K562 (cell line): ENCODE results near the gene CEP89. TPM values are rescaled to one million over a fixed set of nuclear protein-coding genes. Genes with fewer than 3 reads are reported as not detected.

Source experiments
- ATAC-seq: fragments of 200-7000 bp; cut with Tn5 transposase; 3 replicates; pipeline ENCODE4 v1.9.1; 2020; ENCODE audit warnings: moderate library complexity
- BruUV-seq: library from RNA; stranded (reverse); fragments of 400-500 nt; replicated peaks from 2 replicates; lab custom pipeline; 2021; lab: Mats Ljungman, UMichigan
- CTCF ChIA-PET: fragments of 300-600 bp; formaldehyde crosslinking; extraction: SDS; loops from one replicate; lab custom pipeline; 2021; ENCODE audit warnings: low intra/inter-chr PET ratio; lab: Yijun Ruan, JAX
- POLR2A ChIA-PET: fragments of 300-600, 350-650 bp; sonication (Branson Sonifier 250); formaldehyde crosslinking; extraction: SDS; loops from one replicate; lab custom pipeline; 2021; ENCODE audit warnings: antibody characterized with exemption, inconsistent platforms; lab: Yijun Ruan, JAX
- DNase-seq, 4 experiments: peaks; one replicate each; pipeline versions ENCODE4 v3.0.0 to v3.0.0-alpha.2; 2011 to 2018; ENCODE audit warnings: low spot score in 3 of 4, mixed read lengths in 3 of 4; ENCODE audit errors: extremely low read depth in 1 of 4
- FAIRE-seq: peaks from 2 replicates; lab custom pipeline; 2011; peaks lifted over from hg19 to GRCh38; lab: Jason Lieb, UNC
- H2AFZ ChIP-seq: 2 replicates; pipeline ENCODE4 v1.6.0; 2011; ENCODE audit warnings: low read depth, low read length, control low read depth, inconsistent platforms
- H3K27ac ChIP-seq: fragments of 200-600 bp; 3 replicates; pipeline ENCODE4 v1.8.0; 2011; ENCODE audit warnings: low read depth, mild to moderate bottlenecking, control low read depth, inconsistent platforms, low read length, moderate library complexity, mixed read lengths; ENCODE audit errors: extremely low read depth
- H3K27me3 ChIP-seq, 2 experiments: fragments of 300-600 bp in 1 of 2; 2 replicates in 1 of 2; 3 replicates in 1 of 2; pipeline versions ENCODE4 v1.6.0 to v1.8.0; 2011; ENCODE audit warnings: inconsistent platforms in 2 of 2, low read length in 2 of 2, mild to moderate bottlenecking in 1 of 2, mixed read lengths in 1 of 2, moderate library complexity in 1 of 2; ENCODE audit not compliant: control insufficient read depth in 2 of 2, insufficient read depth in 2 of 2
- H3K36me3 ChIP-seq: fragments of 300-600 bp; 3 replicates; pipeline ENCODE4 v1.8.0; 2011; ENCODE audit warnings: mild to moderate bottlenecking, low read length, inconsistent platforms; ENCODE audit not compliant: control insufficient read depth, insufficient read depth
- H3K4me1 ChIP-seq, 2 experiments: fragments of 200-600 bp in 1 of 2; replicated peaks in 1 of 2; 2 replicates in 1 of 2; 3 replicates in 1 of 2; pipeline versions ENCODE4 v1.5.1 to v1.8.0; 2011; ENCODE audit warnings: inconsistent platforms in 2 of 2, low read length in 2 of 2, mild to moderate bottlenecking in 1 of 2, mixed read lengths in 1 of 2, moderate library complexity in 1 of 2; ENCODE audit not compliant: control insufficient read depth in 2 of 2, insufficient read depth in 2 of 2
- H3K4me2 ChIP-seq: 2 replicates; pipeline ENCODE4 v1.6.1; 2011; ENCODE audit warnings: low read length, control low read depth, inconsistent platforms, mixed read lengths; ENCODE audit not compliant: insufficient read depth
- H3K4me3 ChIP-seq: fragments of 200-600 bp; sonication (generic), shearing (Covaris generic); 2 replicates; pipeline ENCODE4 v1.5.1; 2016; ENCODE audit warnings: control low read depth, inconsistent platforms
- H3K79me2 ChIP-seq: fragments of 200-600 bp; 3 replicates; pipeline ENCODE4 v1.8.0; 2011; ENCODE audit warnings: low read length, inconsistent platforms; ENCODE audit not compliant: control insufficient read depth, insufficient read depth
- H3K9ac ChIP-seq, 2 experiments: 2 replicates each; pipeline versions ENCODE4 v1.6.0 to v1.6.1; 2011; ENCODE audit warnings: low read depth in 2 of 2, low read length in 2 of 2, control low read depth in 1 of 2, inconsistent platforms in 1 of 2, mild to moderate bottlenecking in 1 of 2, mixed read lengths in 1 of 2; ENCODE audit not compliant: insufficient read depth in 1 of 2
- H3K9me1 ChIP-seq: one replicate; pipeline ENCODE4 v1.6.0; 2011; ENCODE audit warnings: inconsistent platforms, mild to moderate bottlenecking, low read length, moderate library complexity; ENCODE audit not compliant: control insufficient read depth, insufficient read depth
- H3K9me3 ChIP-seq: replicated peaks from 2 replicates; pipeline ENCODE4 v1.5.1; 2011; ENCODE audit warnings: low read depth, low read length, inconsistent platforms; ENCODE audit not compliant: control insufficient read depth, insufficient read depth
- H4K20me1 ChIP-seq: replicated peaks from 2 replicates; pipeline ENCODE4 v1.6.1; 2011; ENCODE audit warnings: low read length, inconsistent platforms, mixed read lengths; ENCODE audit not compliant: control insufficient read depth, insufficient read depth
- BCL6 ChIP-seq: fragments of 250-450 bp; sonication (Bioruptor Pico); IDR thresholded peaks from 2 replicates; pipeline ENCODE4 v1.4.0; 2020
- CHD4 ChIP-seq: fragments of 200-600 bp; sonication (generic); IDR thresholded peaks from 3 replicates; pipeline ENCODE4 v1.6.1; 2012; ENCODE audit warnings: low read depth, mild to moderate bottlenecking, mixed read lengths, low read length, inconsistent platforms; ENCODE audit not compliant: insufficient read depth, insufficient replicate concordance, poor library complexity, severe bottlenecking
- ETV1 ChIP-seq: fragments of 450-650 bp; conservative IDR thresholded peaks from 2 replicates; pipeline ENCODE4 v1.6.1; 2016; ENCODE audit warnings: missing genetic modification characterization, control low read depth, low read depth, missing compliant biosample characterization
- FOXO4 ChIP-seq: fragments of 450-650 bp; formaldehyde crosslinking; IDR thresholded peaks from 2 replicates; pipeline ENCODE4 v1.4.0; 2020; ENCODE audit warnings: mild to moderate bottlenecking, moderate library complexity
- HDGF ChIP-seq: fragments of 450-650 bp; IDR thresholded peaks from 2 replicates; pipeline ENCODE4 v1.6.1; 2016
- HLTF ChIP-seq: fragments of 450-650 bp; IDR thresholded peaks from 2 replicates; pipeline ENCODE4 v1.6.1; 2016
- MLX ChIP-seq, 2 experiments: fragments of 450-650 bp in 1 of 2; sonication (generic) in 1 of 2; formaldehyde crosslinking; conservative IDR thresholded peaks; 2 replicates each; pipeline versions ENCODE4 v1.4.0 to v1.8.1; 2020 to 2022; ENCODE audit warnings: mild to moderate bottlenecking in 1 of 2, missing genetic modification reagents in 1 of 2
- NFATC3 ChIP-seq: fragments of 450-650 bp; IDR thresholded peaks from 2 replicates; pipeline ENCODE4 v1.6.1; 2017; ENCODE audit warnings: mild to moderate bottlenecking
- PATZ1 ChIP-seq: fragments of 250-450 bp; sonication (Bioruptor Pico); IDR thresholded peaks from 2 replicates; pipeline ENCODE4 v1.5.0; 2020; ENCODE audit warnings: mild to moderate bottlenecking, borderline replicate concordance
- PBX2 ChIP-seq, 2 experiments: IDR thresholded peaks in 1 of 2; conservative IDR thresholded peaks in 1 of 2; 2 replicates each; pipeline ENCODE4 v1.6.1; 2016; ENCODE audit warnings: low read depth in 2 of 2, mild to moderate bottlenecking in 1 of 2, missing compliant biosample characterization in 1 of 2, missing genetic modification characterization in 1 of 2, moderate library complexity in 1 of 2
- RFX7 ChIP-seq: fragments of 250-450 bp; sonication (Bioruptor Pico); IDR thresholded peaks from 2 replicates; pipeline ENCODE4 v1.5.1; 2021; ENCODE audit warnings: mild to moderate bottlenecking
- SAFB2 ChIP-seq: fragments of 200-400 bp; formaldehyde crosslinking; IDR thresholded peaks from 2 replicates; pipeline ENCODE4 v1.6.1; 2018; ENCODE audit warnings: borderline replicate concordance, low read length, low read depth, moderate library complexity; ENCODE audit not compliant: severe bottlenecking
- SMAD3 ChIP-seq: fragments of 450-650 bp; formaldehyde crosslinking; conservative IDR thresholded peaks from 2 replicates; pipeline ENCODE4 v1.4.0; 2020; ENCODE audit warnings: mild to moderate bottlenecking
- TOE1 ChIP-seq, 2 experiments: fragments of 450-650 bp in 1 of 2; sonication (generic) in 1 of 2; formaldehyde crosslinking in 1 of 2; IDR thresholded peaks; 2 replicates each; pipeline versions ENCODE4 v1.7.1 to v1.8.0; 2016 to 2022; ENCODE audit warnings: borderline replicate concordance in 2 of 2, mild to moderate bottlenecking in 2 of 2, antibody characterized with exemption in 1 of 2, inconsistent platforms in 1 of 2, low read depth in 1 of 2, missing genetic modification reagents in 1 of 2, moderate library complexity in 1 of 2
- U2AF1 ChIP-seq: fragments of 200-400 bp; formaldehyde crosslinking; optimal IDR thresholded peaks from 2 replicates; pipeline ENCODE3; 2017; ENCODE audit warnings: mild to moderate bottlenecking, low read depth, low read length, moderate library complexity
- WGBS: fragments of 100-300 bp; shearing (Covaris generic); methylation state at CpG from one replicate; pipeline ENCODE4 v1.1.6; 2016; ENCODE audit warnings: low coverage, mixed read lengths; ENCODE audit not compliant: insufficient coverage; ENCODE audit errors: missing lambda C conversion rate; 5-methylcytosine and 5-hydroxymethylcytosine counted together
- in situ Hi-C: fragments of 300-500 bp; cut with MboI; formaldehyde crosslinking; loops from 4 replicates; pipeline ENCODE4 v1.15.0; 2018; ENCODE audit warnings: inconsistent platforms, mixed read lengths
- intact Hi-C: fragments of 100-400 bp; cut with micrococcal nuclease; formaldehyde crosslinking; loops from 2 replicates; pipeline ENCODE4 v1.14.2; 2022
- polyA plus RNA-seq, 8 experiments: library from polyadenylated mRNA; depleted of rRNA in 4 of 8; stranded (reverse) in 5 of 8; unstranded in 3 of 8; fragments of >200 nt; fragmentation: Nextera tagmentation in 2 of 8; fragmentation: Illumina TruSeq in 1 of 8; extraction: Ambion mirVana in 2 of 8; extraction: Trizol in 1 of 8; gene quantifications; 2 replicates each; pipeline versions ENCODE4 v1.2.1 to v1.2.3, GENCODE V29; 2011 to 2014; ENCODE audit warnings: inconsistent platforms in 1 of 8, missing spikeins in 1 of 8
- total RNA-seq, 7 experiments: library from RNA; depleted of rRNA in 6 of 7; stranded (reverse); fragments of >200 nt in 6 of 7; fragmentation: Illumina TruSeq in 2 of 7; extraction: Trizol in 2 of 7; gene quantifications; 2 replicates each; pipeline versions ENCODE4 v1.2.1 to v1.2.3, GENCODE V29; 2011 to 2021; ENCODE audit warnings: low replicate concordance in 1 of 7

The CEP89 gene
- total and polyA plus RNA-seq, 9 of the 15 experiments (the other 6 are each of a cell fraction or from before 2014, with no cell fraction given): 5.5 to 15.0 (median 7.2) TPM

GRCh38 chr19:32881766-32882165, 90.0 kb downstream of the CEP89 start:
- ATAC-seq (no peak; the same call in 2 of the 3 replicates), FAIRE-seq (no peak), DNase-seq (no peak)
- CTCF ChIA-PET: no interaction called here
- no peak overlapping the region for H3K9ac ChIP-seq
- intact Hi-C loops (no loop called here), in situ Hi-C loops (no loop called here)
- no peak overlapping the region for H3K4me2 ChIP-seq
- H3K9me1 ChIP-seq: no peaks in the 10 kb centered on the region
- WGBS: 30% methylated on average over 11 of the region's 12 CpGs
- POLR2A ChIA-PET: interaction anchor here (1.5 kb wide), 1 partner anchor 13 kb away, joined by 3 read pairs; no protein-coding TSS in a partner anchor
- H3K36me3 ChIP-seq: no peaks in the 10 kb centered on the region
- H3K27me3 ChIP-seq: peaks cover 5 to 22% of the 10 kb centered on the region in 2 experiments; a peak in 4 of 5 replicates
- H2AFZ ChIP-seq: no peak overlapping the region
- peaks cover 0 to 4% of the 10 kb centered on the region in 2 experiments; a peak in 2 of 5 replicates for H3K4me1 ChIP-seq
- no TSS peak for BruUV-seq
- no peaks in the 10 kb centered on the region for H3K79me2 ChIP-seq
- no peaks in the 10 kb centered on the region for H4K20me1 ChIP-seq
- H3K27ac ChIP-seq: no peak overlapping the region
- H3K9me3 ChIP-seq: no peaks in the 10 kb centered on the region
- no peak overlapping the region for H3K4me3 ChIP-seq
- TF ChIP-seq FOXO4 (CRISPR knock-in tag) (no peak), PBX2 (CRISPR knock-in tag; IDR thresholded peaks at IDR 0.05; ENCODE audit: low read depth) (no peak), PBX2 (tag; conservative IDR thresholded peaks at IDR 0.05; ENCODE audit: low read depth) (no peak), TOE1 (IDR thresholded peaks at IDR 0.05; ENCODE audit: borderline replicate concordance) (no peak), TOE1 (CRISPR knock-in tag; IDR thresholded peaks at IDR 0.05; ENCODE audit: borderline replicate concordance, low read depth) (no peak), SAFB2 (no peak), U2AF1 (no peak), SMAD3 (CRISPR knock-in tag) (no peak), NFATC3 (no peak), MLX (CRISPR knock-in tag; conservative IDR thresholded peaks at IDR 0.05) (no peak), HDGF (no peak), PATZ1 (no peak), CHD4 (no peak), ETV1 (tag) (no peak), HLTF (no peak), BCL6 (CRISPR knock-in tag) (no peak), RFX7 (CRISPR knock-in tag) (no peak)
